ENCODE measurements around the gene R3HDM2. TPM values are rescaled to one million over a fixed set of nuclear protein-coding genes. Genes with fewer than 3 reads are reported as not detected.

R3HDM2 gene
- total RNA-seq, 2 donors from 2014 or later, result 82.7 to 116 TPM

DNA sequence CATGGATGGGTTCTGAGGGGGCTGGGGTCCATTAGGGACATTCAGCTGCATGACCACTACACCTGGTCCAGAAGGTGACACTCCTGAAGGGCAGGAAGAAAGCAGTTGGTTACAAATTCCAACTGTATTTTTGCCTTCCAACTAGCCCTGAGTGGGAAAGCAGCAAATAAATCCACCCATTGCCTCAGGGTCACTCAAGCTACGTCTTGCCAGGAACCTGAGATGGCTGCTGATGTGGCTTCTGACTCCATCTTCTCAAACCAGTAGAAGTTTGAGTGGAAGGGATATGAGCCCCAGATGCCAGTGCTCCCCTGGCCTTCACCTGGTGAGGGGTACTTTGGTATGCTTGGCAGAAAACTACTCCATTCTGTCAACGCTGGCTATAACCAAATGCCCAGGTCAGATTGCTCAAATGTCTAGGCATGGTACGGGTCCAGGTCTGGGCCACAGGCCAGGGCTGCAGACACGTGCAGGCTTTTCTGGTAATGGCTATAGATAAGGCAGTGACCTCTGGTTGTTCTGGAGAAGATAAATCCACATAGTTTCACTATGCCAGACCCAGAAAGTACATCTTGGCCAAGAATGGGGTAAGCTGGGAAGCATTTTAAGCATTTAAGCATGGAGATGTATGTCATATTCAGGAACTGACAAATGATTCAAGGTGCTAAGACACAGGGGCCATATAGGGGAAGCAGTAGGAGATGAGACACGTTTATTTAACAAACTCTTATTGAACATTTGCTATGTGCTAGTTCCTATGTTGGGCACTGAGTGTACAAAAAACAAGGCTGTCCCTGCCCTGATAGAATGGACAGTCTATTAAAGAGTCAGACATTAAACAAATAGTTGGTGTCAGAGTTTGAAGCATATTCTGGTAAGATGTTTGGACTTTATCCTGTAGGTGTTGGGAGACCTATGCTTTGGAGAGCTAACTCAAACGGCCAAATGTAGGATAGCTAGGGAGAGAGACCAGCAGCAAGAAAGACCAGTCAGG lies 171.6 kb downstream of the R3HDM2 start:
- H3K27ac ChIP-seq (ENCODE audit: low read depth, low read length), result no peak overlapping the region
- Mint-ChIP-seq H3K36me3 (ENCODE audit: low read depth) (peaks cover 43% of the 10 kb centered on the region), H3K4me1 (peaks cover 30% of the 10 kb centered on the region), H3K27me3 (ENCODE audit: insufficient read depth) (no peaks in the 10 kb centered on the region), H3K4me3 (no peak overlapping the region), H3K27ac (no peak overlapping the region), H3K9me3 (no peaks in the 10 kb centered on the region)
- H3K4me1 ChIP-seq (ENCODE audit: control insufficient read depth, insufficient read depth, low read length), result peaks cover 21% of the 10 kb centered on the region
- H3K9me3 ChIP-seq (ENCODE audit: control insufficient read depth, low read length), result no peaks in the 10 kb centered on the region
- H3K9ac ChIP-seq (ENCODE audit: extremely low read depth, low read length, poor library complexity, severe bottlenecking), result no peak overlapping the region
- TF ChIP-seq, protein P1, sequence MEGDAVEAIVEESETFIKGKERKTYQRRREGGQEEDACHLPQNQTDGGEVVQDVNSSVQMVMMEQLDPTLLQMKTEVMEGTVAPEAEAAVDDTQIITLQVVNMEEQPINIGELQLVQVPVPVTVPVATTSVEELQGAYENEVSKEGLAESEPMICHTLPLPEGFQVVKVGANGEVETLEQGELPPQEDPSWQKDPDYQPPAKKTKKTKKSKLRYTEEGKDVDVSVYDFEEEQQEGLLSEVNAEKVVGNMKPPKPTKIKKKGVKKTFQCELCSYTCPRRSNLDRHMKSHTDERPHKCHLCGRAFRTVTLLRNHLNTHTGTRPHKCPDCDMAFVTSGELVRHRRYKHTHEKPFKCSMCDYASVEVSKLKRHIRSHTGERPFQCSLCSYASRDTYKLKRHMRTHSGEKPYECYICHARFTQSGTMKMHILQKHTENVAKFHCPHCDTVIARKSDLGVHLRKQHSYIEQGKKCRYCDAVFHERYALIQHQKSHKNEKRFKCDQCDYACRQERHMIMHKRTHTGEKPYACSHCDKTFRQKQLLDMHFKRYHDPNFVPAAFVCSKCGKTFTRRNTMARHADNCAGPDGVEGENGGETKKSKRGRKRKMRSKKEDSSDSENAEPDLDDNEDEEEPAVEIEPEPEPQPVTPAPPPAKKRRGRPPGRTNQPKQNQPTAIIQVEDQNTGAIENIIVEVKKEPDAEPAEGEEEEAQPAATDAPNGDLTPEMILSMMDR (conservative IDR thresholded peaks at IDR 0.05), result no peak
- DNase-seq, result no peak
- no peak overlapping the region for H3K4me3 ChIP-seq (ENCODE audit: low read length)
- H3K27me3 ChIP-seq (ENCODE audit: control insufficient read depth, insufficient read depth, low read length, poor library complexity, severe bottlenecking), result no peaks in the 10 kb centered on the region
- peaks cover 43% of the 10 kb centered on the region for H3K36me3 ChIP-seq (ENCODE audit: control insufficient read depth, insufficient read depth, low read length)
- 87 to 96% methylated on average over 5 to 6 of the region's 6 CpGs for WGBS, 2 experiments (ENCODE audit: insufficient coverage in 1 of 2, insufficient read length in 1 of 2)

DNA sequence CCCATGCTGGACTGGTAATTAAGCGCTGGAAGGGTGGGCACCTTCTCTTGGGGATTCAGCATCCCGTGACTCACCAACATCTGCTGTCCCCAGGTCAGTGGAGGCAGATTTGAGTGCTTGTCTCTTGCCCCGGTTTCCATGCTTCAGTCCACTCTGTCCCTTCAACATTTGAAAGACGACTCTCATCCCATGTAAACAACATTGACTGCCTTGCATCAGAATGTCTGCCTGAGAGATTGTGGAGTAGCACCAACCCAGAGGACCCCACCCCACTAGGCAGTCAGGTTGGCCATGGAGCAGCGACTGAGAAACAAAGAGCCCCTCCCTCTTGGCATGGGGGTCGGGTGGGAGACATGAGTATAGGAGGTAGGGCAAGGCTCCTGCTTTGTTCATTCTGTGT lies 174.9 kb downstream of the R3HDM2 start:
- Histone ChIP-seq H3K4me1 (ENCODE audit: control insufficient read depth, insufficient read depth, low read length) (peaks cover 8% of the 10 kb centered on the region), H3K27me3 (ENCODE audit: control insufficient read depth, insufficient read depth, low read length, poor library complexity, severe bottlenecking) (no peaks in the 10 kb centered on the region), H3K9me3 (ENCODE audit: control insufficient read depth, low read length) (no peaks in the 10 kb centered on the region), H3K36me3 (ENCODE audit: control insufficient read depth, insufficient read depth, low read length) (peaks cover 46% of the 10 kb centered on the region), H3K9ac (ENCODE audit: extremely low read depth, low read length, poor library complexity, severe bottlenecking) (no peak overlapping the region), H3K27ac (ENCODE audit: low read depth, low read length) (no peak overlapping the region), H3K4me3 (ENCODE audit: low read length) (no peak overlapping the region)
- TF ChIP-seq, protein P1 (conservative IDR thresholded peaks at IDR 0.05), result no peak
- no peak for DNase-seq
- WGBS, 2 experiments (ENCODE audit: insufficient coverage in 1 of 2, insufficient read length in 1 of 2), result 93 to 100% methylated on average over 2 to 6 of the region's 6 CpGs
- Mint-ChIP-seq H3K36me3 (ENCODE audit: low read depth) (peaks cover 45% of the 10 kb centered on the region), H3K4me1 (peaks cover 8% of the 10 kb centered on the region), H3K9me3 (no peaks in the 10 kb centered on the region), H3K27ac (no peak overlapping the region), H3K4me3 (no peak overlapping the region), H3K27me3 (ENCODE audit: insufficient read depth) (no peaks in the 10 kb centered on the region)

DNA sequence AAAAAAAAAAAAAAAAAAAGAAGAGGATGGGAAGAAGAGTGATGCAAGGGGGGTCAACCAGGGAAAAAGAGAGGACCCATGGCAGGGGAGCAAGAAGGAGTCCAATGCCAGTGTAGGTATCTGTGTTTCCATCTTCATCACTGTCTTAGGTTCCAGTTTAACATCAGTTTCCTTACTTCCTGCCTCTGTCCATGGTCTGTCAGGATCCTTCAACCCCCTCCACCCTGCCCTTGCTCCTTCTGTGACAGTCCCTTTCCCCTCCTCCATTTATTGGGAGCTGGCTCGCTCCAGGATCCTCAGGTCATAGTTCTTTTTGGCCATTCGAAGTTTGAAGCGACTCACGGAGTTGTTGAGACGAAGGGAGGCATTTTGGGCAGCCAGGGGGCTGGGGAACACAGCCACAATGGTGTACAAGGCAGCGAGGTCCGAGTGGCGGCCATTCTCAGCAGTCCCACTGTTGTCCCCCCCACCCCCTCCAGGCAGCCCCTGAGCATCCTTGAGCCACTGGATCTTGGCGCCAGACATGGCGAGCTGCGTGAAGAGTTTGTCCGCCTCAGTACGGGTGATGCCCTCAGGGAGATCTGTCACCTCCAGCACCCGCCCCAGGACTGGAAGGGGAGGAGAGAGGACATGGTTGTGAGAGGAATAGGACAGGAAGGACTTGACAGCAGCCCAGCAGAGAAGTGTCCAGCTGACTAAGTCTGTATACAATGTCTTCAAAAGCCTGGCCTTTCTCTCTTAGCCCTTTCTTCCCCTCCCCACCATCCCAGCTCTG lies 176.2 kb downstream of the R3HDM2 start:
- Mint-ChIP-seq H3K27me3 (ENCODE audit: insufficient read depth) (no peaks in the 10 kb centered on the region), H3K4me3 (no peak overlapping the region), H3K27ac (no peak overlapping the region), H3K4me1 (no peaks in the 10 kb centered on the region), H3K36me3 (ENCODE audit: low read depth) (peaks cover 38% of the 10 kb centered on the region), H3K9me3 (no peaks in the 10 kb centered on the region)
- TF ChIP-seq, protein P1 (conservative IDR thresholded peaks at IDR 0.05), result no peak
- no peak overlapping the region for H3K9ac ChIP-seq (ENCODE audit: extremely low read depth, low read length, poor library complexity, severe bottlenecking)
- DNase-seq, result no peak
- WGBS, 2 experiments (ENCODE audit: insufficient coverage in 1 of 2, insufficient read length in 1 of 2), result 98 to 99% methylated on average over 10 to 14 of the region's 14 CpGs
- H3K36me3 ChIP-seq (ENCODE audit: control insufficient read depth, insufficient read depth, low read length), result peaks cover 43% of the 10 kb centered on the region
- no peaks in the 10 kb centered on the region for H3K4me1 ChIP-seq (ENCODE audit: control insufficient read depth, insufficient read depth, low read length)
- no peaks in the 10 kb centered on the region for H3K9me3 ChIP-seq (ENCODE audit: control insufficient read depth, low read length)
- H3K4me3 ChIP-seq (ENCODE audit: low read length), result no peak overlapping the region
- no peak overlapping the region for H3K27ac ChIP-seq (ENCODE audit: low read depth, low read length)
- no peaks in the 10 kb centered on the region for H3K27me3 ChIP-seq (ENCODE audit: control insufficient read depth, insufficient read depth, low read length, poor library complexity, severe bottlenecking)
